A549 (cell line): ENCODE results near the gene LCN9.

Experiments used
- ESRRA ChIP-seq: fragments of 150-350 bp; IDR thresholded peaks from 2 replicates; pipeline ENCODE4 v1.6.1; 2014; ENCODE audit warnings: mild to moderate bottlenecking, low read length, borderline replicate concordance
- KDM1A ChIP-seq: fragments of 200-600 bp; sonication (generic); IDR thresholded peaks from 2 replicates; pipeline ENCODE4 v1.6.1; 2016; ENCODE audit warnings: low read depth, mild to moderate bottlenecking
- NFE2L2 ChIP-seq: fragments of 150-350 bp; conservative IDR thresholded peaks from 2 replicates; pipeline ENCODE4 v1.6.1; 2014; ENCODE audit warnings: low read length
- POLR2A ChIP-seq: IDR thresholded peaks from 2 replicates; pipeline ENCODE4 v1.6.1; 2012; ENCODE audit warnings: mild to moderate bottlenecking, low read length
- SMC3 ChIP-seq: fragments of >200 bp; sonication (Bioruptor Twin); formaldehyde crosslinking; IDR thresholded peaks from 3 replicates; pipeline ENCODE4 v1.6.1; 2018; ENCODE audit warnings: inconsistent platforms
- SREBF2 ChIP-seq: fragments of 450-650 bp; IDR thresholded peaks from 2 replicates; pipeline ENCODE4 v1.6.1; 2014; ENCODE audit warnings: mild to moderate bottlenecking, moderate library complexity
- ZFP36 ChIP-seq: fragments of 450-650 bp; IDR thresholded peaks from 2 replicates; pipeline ENCODE4 v1.6.1; 2014; ENCODE audit warnings: borderline replicate concordance; ENCODE audit not compliant: partially characterized antibody
- TF ChIP-seq, protein P1 (sequence below): fragments of 200-600 bp; sonication (generic); IDR thresholded peaks from 2 replicates; pipeline ENCODE4 v1.6.1; 2016; ENCODE audit warnings: antibody characterized with exemption, mild to moderate bottlenecking, moderate library complexity
- TF ChIP-seq, protein P2 (sequence below): fragments of >200 bp; sonication (Bioruptor Twin); formaldehyde crosslinking; IDR thresholded peaks from 3 replicates; pipeline ENCODE4 v1.5.1; 2016
- TF ChIP-seq, protein P3 (sequence below): fragments of 450-650 bp; IDR thresholded peaks from 2 replicates; pipeline ENCODE4 v1.6.1; 2014; ENCODE audit warnings: antibody characterized with exemption
- TF ChIP-seq, protein P4 (sequence below): fragments of 150-350 bp; IDR thresholded peaks from 2 replicates; pipeline ENCODE4 v1.6.1; 2014; ENCODE audit warnings: low read depth, mild to moderate bottlenecking, low read length

DNA sequence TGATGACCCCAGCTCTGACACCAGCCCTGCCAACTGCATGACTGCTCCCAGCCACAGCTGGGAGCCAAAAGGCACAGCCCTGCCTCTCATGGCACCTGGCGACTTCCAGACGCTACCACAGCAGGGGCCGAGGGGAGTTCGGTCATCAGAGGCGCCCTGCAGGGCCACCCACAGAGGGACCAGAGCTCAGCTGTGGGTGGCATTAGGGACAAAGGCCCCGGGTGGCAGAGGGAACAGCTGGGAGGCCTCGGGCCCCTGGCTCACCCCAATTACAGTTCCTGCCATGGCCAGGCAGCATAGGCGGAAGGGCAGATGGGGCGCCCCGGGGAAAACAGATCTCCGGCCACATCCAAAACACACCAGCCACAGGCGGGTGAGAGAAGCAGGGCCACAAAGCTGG lies 32.5 kb downstream of the LCN9 start:
- TF ChIP-seq, protein P1, sequence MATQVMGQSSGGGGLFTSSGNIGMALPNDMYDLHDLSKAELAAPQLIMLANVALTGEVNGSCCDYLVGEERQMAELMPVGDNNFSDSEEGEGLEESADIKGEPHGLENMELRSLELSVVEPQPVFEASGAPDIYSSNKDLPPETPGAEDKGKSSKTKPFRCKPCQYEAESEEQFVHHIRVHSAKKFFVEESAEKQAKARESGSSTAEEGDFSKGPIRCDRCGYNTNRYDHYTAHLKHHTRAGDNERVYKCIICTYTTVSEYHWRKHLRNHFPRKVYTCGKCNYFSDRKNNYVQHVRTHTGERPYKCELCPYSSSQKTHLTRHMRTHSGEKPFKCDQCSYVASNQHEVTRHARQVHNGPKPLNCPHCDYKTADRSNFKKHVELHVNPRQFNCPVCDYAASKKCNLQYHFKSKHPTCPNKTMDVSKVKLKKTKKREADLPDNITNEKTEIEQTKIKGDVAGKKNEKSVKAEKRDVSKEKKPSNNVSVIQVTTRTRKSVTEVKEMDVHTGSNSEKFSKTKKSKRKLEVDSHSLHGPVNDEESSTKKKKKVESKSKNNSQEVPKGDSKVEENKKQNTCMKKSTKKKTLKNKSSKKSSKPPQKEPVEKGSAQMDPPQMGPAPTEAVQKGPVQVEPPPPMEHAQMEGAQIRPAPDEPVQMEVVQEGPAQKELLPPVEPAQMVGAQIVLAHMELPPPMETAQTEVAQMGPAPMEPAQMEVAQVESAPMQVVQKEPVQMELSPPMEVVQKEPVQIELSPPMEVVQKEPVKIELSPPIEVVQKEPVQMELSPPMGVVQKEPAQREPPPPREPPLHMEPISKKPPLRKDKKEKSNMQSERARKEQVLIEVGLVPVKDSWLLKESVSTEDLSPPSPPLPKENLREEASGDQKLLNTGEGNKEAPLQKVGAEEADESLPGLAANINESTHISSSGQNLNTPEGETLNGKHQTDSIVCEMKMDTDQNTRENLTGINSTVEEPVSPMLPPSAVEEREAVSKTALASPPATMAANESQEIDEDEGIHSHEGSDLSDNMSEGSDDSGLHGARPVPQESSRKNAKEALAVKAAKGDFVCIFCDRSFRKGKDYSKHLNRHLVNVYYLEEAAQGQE = no peak
- TF ChIP-seq, protein P2, sequence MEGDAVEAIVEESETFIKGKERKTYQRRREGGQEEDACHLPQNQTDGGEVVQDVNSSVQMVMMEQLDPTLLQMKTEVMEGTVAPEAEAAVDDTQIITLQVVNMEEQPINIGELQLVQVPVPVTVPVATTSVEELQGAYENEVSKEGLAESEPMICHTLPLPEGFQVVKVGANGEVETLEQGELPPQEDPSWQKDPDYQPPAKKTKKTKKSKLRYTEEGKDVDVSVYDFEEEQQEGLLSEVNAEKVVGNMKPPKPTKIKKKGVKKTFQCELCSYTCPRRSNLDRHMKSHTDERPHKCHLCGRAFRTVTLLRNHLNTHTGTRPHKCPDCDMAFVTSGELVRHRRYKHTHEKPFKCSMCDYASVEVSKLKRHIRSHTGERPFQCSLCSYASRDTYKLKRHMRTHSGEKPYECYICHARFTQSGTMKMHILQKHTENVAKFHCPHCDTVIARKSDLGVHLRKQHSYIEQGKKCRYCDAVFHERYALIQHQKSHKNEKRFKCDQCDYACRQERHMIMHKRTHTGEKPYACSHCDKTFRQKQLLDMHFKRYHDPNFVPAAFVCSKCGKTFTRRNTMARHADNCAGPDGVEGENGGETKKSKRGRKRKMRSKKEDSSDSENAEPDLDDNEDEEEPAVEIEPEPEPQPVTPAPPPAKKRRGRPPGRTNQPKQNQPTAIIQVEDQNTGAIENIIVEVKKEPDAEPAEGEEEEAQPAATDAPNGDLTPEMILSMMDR = no peak
- TF ChIP-seq, protein P3, sequence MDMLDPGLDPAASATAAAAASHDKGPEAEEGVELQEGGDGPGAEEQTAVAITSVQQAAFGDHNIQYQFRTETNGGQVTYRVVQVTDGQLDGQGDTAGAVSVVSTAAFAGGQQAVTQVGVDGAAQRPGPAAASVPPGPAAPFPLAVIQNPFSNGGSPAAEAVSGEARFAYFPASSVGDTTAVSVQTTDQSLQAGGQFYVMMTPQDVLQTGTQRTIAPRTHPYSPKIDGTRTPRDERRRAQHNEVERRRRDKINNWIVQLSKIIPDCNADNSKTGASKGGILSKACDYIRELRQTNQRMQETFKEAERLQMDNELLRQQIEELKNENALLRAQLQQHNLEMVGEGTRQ = no peak
- no peak for TF ChIP-seq ZFP36
- no peak for TF ChIP-seq ESRRA
- no peak for TF ChIP-seq KDM1A
- TF ChIP-seq, protein P4, sequence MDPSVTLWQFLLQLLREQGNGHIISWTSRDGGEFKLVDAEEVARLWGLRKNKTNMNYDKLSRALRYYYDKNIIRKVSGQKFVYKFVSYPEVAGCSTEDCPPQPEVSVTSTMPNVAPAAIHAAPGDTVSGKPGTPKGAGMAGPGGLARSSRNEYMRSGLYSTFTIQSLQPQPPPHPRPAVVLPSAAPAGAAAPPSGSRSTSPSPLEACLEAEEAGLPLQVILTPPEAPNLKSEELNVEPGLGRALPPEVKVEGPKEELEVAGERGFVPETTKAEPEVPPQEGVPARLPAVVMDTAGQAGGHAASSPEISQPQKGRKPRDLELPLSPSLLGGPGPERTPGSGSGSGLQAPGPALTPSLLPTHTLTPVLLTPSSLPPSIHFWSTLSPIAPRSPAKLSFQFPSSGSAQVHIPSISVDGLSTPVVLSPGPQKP = no peak
- no peak for TF ChIP-seq SREBF2
- TF ChIP-seq SMC3 = no peak
- TF ChIP-seq NFE2L2 = no peak
- no peak for TF ChIP-seq POLR2A
